Thyroid gland (tissue), 4 donors: ENCODE measurements around the gene ZSWIM7. TPM values are rescaled to one million over a fixed set of nuclear protein-coding genes. Genes with fewer than 3 reads are reported as not detected.

Experiments used
- DNase-seq, 2 donors: peaks; one replicate each; pipeline ENCODE4 v3.0.0-alpha.2; 2019
- H3K27ac ChIP-seq, 3 donors: fragments of 200-600 bp; sonication (generic); 1 replicate in 2 of 3; 2 replicates in 1 of 3; pipeline ENCODE4 v1.5.1; 2016 to 2019; ENCODE audit warnings: mild to moderate bottlenecking in 1 of 3, moderate library complexity in 1 of 3
- H3K27me3 ChIP-seq: fragments of 200-600 bp; sonication (generic); one replicate; pipeline ENCODE4 v1.5.1; 2019
- H3K36me3 ChIP-seq, 2 donors: fragments of 200-600 bp; sonication (generic); one replicate each; pipeline ENCODE4 v1.5.1; 2016 to 2019
- H3K4me1 ChIP-seq, 2 donors: fragments of 200-600 bp; sonication (generic); one replicate each; pipeline ENCODE4 v1.5.1; 2017 to 2019
- H3K4me3 ChIP-seq, 3 donors: fragments of 200-600 bp; sonication (generic); replicated peaks in 1 of 3; 1 replicate in 2 of 3; 2 replicates in 1 of 3; pipeline ENCODE4 v1.5.1; 2016; ENCODE audit warnings: mild to moderate bottlenecking in 1 of 3
- H3K9me3 ChIP-seq: fragments of 200-600 bp; sonication (generic); one replicate; pipeline ENCODE4 v1.5.1; 2017
- POLR2A ChIP-seq, 2 donors: fragments of 450-650 bp; IDR thresholded peaks; one replicate each; pipeline ENCODE4 v1.6.1; 2017; ENCODE audit warnings: antibody characterized with exemption in 2 of 2, mild to moderate bottlenecking in 2 of 2, moderate library complexity in 1 of 2
- WGBS, 2 donors: methylation state at CpG; one replicate each; pipeline ENCODE4 v1.1.5; 2017; 5-methylcytosine and 5-hydroxymethylcytosine counted together
- intact Hi-C: fragments of 100-400 bp; cut with DNase I; formaldehyde crosslinking; loops from one replicate; pipeline ENCODE4 v1.15.1; 2023
- total RNA-seq, 4 donors: library from RNA; depleted of rRNA; stranded (reverse); fragments of >200 nt; gene quantifications; one replicate each; pipeline ENCODE4 v1.2.3, GENCODE V29; 2016
- TF ChIP-seq, protein P1 (sequence below), 6 experiments: fragments of 200-600 bp in 3 of 6; fragments of 450-650 bp in 3 of 6; sonication (generic) in 3 of 6; IDR thresholded peaks; one replicate each; pipeline ENCODE4 v1.5.1; 2016 to 2019; ENCODE audit warnings: antibody characterized with exemption in 6 of 6, mild to moderate bottlenecking in 2 of 6, inconsistent platforms in 1 of 6, moderate library complexity in 1 of 6

Gene ZSWIM7
- total RNA-seq, 4 donors from 2014 or later: 10.5 to 22.3 (median 13.5) TPM

DNA sequence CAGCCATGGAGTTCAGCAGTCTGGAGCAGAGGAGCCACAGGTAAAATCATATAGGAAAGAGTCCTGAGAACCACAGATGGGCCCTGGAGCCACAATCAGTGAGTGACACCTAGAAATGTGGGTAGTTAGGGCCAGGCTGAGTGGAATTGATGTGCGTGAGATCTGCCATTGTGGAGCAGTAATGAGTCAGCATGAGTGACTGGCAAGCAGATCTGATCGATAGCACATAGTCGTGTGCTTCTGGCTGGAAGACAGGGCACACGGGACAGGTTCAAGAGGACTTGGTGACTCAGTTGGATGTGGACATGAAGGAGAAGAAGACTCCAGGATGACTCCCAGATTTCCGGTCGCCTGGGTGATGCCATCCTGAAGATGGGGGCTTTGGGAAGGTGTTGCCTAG, 42.3 kb downstream of the ZSWIM7 start:
- intact Hi-C loops: no loop called here
- WGBS, 2 donors: 89 to 94% methylated on average over 6 of the region's 6 CpGs
- Histone ChIP-seq H3K4me3 (no peak overlapping the region), H3K27me3 (no peaks in the 10 kb centered on the region), H3K36me3 (no peaks in the 10 kb centered on the region), H3K27ac (no peak overlapping the region), H3K9me3 (no peaks in the 10 kb centered on the region), H3K4me1 (no peaks in the 10 kb centered on the region)
- TF ChIP-seq POLR2A (IDR thresholded peaks at IDR 0.05): no peak
- TF ChIP-seq, protein P1, sequence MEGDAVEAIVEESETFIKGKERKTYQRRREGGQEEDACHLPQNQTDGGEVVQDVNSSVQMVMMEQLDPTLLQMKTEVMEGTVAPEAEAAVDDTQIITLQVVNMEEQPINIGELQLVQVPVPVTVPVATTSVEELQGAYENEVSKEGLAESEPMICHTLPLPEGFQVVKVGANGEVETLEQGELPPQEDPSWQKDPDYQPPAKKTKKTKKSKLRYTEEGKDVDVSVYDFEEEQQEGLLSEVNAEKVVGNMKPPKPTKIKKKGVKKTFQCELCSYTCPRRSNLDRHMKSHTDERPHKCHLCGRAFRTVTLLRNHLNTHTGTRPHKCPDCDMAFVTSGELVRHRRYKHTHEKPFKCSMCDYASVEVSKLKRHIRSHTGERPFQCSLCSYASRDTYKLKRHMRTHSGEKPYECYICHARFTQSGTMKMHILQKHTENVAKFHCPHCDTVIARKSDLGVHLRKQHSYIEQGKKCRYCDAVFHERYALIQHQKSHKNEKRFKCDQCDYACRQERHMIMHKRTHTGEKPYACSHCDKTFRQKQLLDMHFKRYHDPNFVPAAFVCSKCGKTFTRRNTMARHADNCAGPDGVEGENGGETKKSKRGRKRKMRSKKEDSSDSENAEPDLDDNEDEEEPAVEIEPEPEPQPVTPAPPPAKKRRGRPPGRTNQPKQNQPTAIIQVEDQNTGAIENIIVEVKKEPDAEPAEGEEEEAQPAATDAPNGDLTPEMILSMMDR (IDR thresholded peaks at IDR 0.05): no peak
- DNase-seq: no peak

DNA sequence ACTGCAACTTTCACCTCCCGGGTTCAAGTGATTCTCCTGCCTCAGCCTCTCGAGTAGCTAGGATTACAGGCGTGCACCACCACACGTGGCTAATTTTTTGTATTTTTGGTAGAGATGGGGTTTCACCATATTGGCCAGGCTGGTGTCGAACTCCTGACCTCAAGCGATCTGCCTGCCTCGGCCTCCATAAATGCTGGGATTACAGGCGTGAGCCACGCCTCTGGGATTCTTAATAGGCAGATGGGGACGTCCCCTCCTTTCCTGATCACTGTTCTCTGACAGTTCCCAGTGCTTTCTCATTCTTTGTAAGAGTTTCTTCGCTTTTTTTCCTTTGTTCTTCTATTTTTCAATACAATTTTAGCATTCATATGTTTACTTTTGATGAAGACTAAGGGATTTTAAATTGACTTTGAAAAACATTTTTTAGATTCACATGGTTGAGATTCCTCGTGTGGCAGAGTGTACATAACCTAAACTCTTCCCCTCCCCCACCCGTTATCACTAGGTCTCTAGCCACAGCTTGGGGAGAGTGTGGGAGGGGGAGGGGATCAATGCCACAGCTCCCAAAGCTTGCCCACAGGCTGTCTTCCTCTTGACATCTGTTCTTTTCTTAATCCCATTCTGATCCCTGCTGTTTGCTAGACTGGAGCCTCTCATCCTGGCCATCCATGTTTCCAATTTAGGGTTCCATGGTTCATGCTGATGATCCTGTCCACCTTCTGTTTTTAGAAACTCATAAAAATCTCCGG, 43.5 kb downstream of the ZSWIM7 start:
- DNase-seq: no peak
- Histone ChIP-seq H3K4me1 (no peaks in the 10 kb centered on the region), H3K27ac (no peak overlapping the region), H3K36me3 (no peaks in the 10 kb centered on the region), H3K4me3 (no peak overlapping the region), H3K27me3 (no peaks in the 10 kb centered on the region), H3K9me3 (no peaks in the 10 kb centered on the region)
- no peak for TF ChIP-seq POLR2A (IDR thresholded peaks at IDR 0.05)
- TF ChIP-seq, protein P1 (IDR thresholded peaks at IDR 0.05): no peak
- WGBS, 2 donors: 83 to 85% methylated on average over 14 of the region's 14 CpGs
- intact Hi-C loops: no loop called here

- Histone ChIP-seq H3K4me1 (no peaks in the 10 kb centered on the region), H3K27ac (no peak overlapping the region), H3K27me3 (no peaks in the 10 kb centered on the region), H3K9me3 (no peaks in the 10 kb centered on the region), H3K4me3 (no peak overlapping the region), H3K36me3 (no peaks in the 10 kb centered on the region)
- DNase-seq: no peak
- intact Hi-C loops: no loop called here
- WGBS, 2 donors: 76 to 77% methylated on average over 5 of the region's 5 CpGs
- TF ChIP-seq, protein P1 (IDR thresholded peaks at IDR 0.05): no peak
- no peak for TF ChIP-seq POLR2A (IDR thresholded peaks at IDR 0.05)
Observed at GRCh38 chr17:15954222-15954621, 45.3 kb downstream of the ZSWIM7 start.

DNA sequence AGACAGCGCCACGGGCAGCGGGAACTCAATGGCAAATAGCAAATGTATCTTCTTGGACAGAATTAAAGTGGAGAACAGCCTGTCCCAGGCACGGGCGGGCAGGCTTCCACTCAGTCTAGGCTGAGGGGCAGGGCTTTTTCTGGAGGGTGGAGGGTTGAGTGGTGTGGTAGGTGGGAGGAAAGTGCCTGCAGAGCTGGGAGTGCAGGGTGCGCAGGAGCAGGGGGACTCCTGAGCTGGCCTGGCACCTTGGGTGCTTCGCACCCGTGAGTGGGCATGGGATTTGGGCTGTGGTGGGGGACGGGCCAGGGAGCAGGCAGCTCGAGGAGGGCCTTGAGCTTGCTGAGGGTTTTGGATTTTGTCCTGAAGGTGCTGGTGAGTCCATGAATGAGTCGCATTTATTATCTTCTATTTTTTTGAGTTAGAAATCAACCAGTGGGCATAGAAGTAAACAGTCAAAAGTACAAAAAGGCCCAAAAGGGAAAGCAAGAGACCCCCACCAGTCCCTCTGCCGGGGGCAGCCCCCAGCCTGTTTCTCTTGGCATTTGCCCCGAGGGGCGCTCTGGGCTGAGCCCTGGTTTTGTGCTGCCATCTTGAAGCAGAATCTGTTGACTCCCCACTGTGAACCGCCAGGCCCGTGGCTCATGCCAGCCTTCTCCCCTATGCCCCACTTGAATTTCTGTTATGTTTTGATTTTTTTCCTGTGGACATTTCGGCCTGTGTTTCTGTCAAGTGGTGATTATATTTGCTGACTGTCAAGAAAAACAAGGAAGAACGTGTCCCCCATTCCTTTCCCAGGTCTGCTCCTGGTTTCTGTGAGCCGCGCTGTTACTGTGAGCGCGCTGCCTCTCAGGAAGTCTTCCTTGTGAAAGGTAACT, 46.4 kb downstream of the ZSWIM7 start:
- TF ChIP-seq, protein P1 (IDR thresholded peaks at IDR 0.05): no peak
- no peak for TF ChIP-seq POLR2A (IDR thresholded peaks at IDR 0.05)
- intact Hi-C loops: no loop called here
- H3K27ac ChIP-seq: no peak overlapping the region
- no peaks in the 10 kb centered on the region for H3K27me3 ChIP-seq
- H3K4me1 ChIP-seq: no peaks in the 10 kb centered on the region
- 77 to 82% methylated on average over 22 of the region's 22 CpGs for WGBS, 2 donors
- no peak for DNase-seq
- H3K4me3 ChIP-seq: no peak overlapping the region
- H3K9me3 ChIP-seq: no peaks in the 10 kb centered on the region
- no peaks in the 10 kb centered on the region for H3K36me3 ChIP-seq

DNA sequence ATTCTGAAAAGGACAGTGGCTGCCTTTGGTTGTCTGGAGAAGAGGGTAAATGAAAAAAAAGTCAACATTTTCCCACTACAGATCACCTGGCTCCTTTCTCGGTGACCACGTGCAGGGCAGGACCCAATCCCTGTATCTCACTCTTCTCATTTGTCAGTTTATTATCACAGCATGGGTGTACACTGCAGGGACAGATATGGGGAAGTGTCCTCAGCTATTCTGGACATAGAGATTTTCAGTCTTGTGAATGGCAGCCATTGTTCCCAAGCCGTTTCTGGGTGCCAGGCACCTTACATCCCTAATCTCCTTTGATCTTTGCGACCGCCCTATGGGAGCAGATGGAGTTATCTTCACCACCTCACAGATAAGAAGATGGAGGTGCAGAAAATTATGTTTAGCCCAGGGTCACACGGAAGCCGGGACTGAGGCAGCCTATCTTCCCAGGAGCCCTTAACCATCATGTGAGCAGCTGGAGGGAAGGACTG, 47.4 kb downstream of the ZSWIM7 start:
- Histone ChIP-seq H3K9me3 (no peaks in the 10 kb centered on the region), H3K36me3 (no peaks in the 10 kb centered on the region), H3K27ac (no peak overlapping the region), H3K4me3 (no peak overlapping the region), H3K4me1 (no peaks in the 10 kb centered on the region), H3K27me3 (no peaks in the 10 kb centered on the region)
- intact Hi-C loops: no loop called here
- TF ChIP-seq, protein P1 (IDR thresholded peaks at IDR 0.05): no peak
- TF ChIP-seq POLR2A (IDR thresholded peaks at IDR 0.05): no peak
- WGBS, 2 donors: 91% methylated on average over 7 of the region's 7 CpGs
- DNase-seq: no peak
